GM23338 (cell line): ENCODE results near the gene SIRPB1. TPM values are rescaled to one million over a fixed set of nuclear protein-coding genes. Genes with fewer than 3 reads are reported as not detected.

Source experiments
- ATAC-seq: fragments of 200-7000 bp; cut with Tn5 transposase; 3 replicates; pipeline ENCODE4 v1.9.1; 2020
- DNase-seq: peaks from one replicate; pipeline ENCODE4 v3.0.0-alpha.2; 2015; ENCODE audit warnings: low spot score
- H2AFZ ChIP-seq: fragments of 200-600 bp; sonication (generic); 2 replicates; pipeline ENCODE4 v1.8.0; 2016; ENCODE audit warnings: antibody characterized with exemption, mild to moderate bottlenecking, moderate library complexity
- H3F3A ChIP-seq: fragments of 200-600 bp; sonication (generic); replicated peaks from 2 replicates; pipeline ENCODE4 v1.8.0; 2017; ENCODE audit warnings: antibody characterized with exemption, mixed run types, low read depth
- H3K27ac ChIP-seq: fragments of 200-600 bp; sonication (generic); 2 replicates; pipeline ENCODE4 v1.6.1; 2016; ENCODE audit warnings: low read depth
- H3K27me3 ChIP-seq: fragments of 200-600 bp; sonication (generic); 2 replicates; pipeline ENCODE4 v1.8.0; 2016; ENCODE audit warnings: mild to moderate bottlenecking, mixed run types, moderate library complexity; ENCODE audit not compliant: insufficient read depth
- H3K36me3 ChIP-seq: fragments of 200-600 bp; sonication (generic); 2 replicates; pipeline ENCODE4 v1.8.0; 2016; ENCODE audit warnings: mild to moderate bottlenecking; ENCODE audit not compliant: insufficient read depth
- H3K4me1 ChIP-seq: fragments of 200-600 bp; sonication (generic); 2 replicates; pipeline ENCODE4 v1.8.0; 2016; ENCODE audit warnings: mild to moderate bottlenecking, moderate library complexity; ENCODE audit not compliant: insufficient read depth
- H3K4me2 ChIP-seq: fragments of 200-600 bp; sonication (generic); 2 replicates; pipeline ENCODE4 v1.7.1; 2017; ENCODE audit warnings: mixed run types
- H3K4me3 ChIP-seq: fragments of 200-600 bp; sonication (generic); 2 replicates; pipeline ENCODE4 v1.6.1; 2016; ENCODE audit warnings: mixed run types
- H3K79me2 ChIP-seq: fragments of 200-600 bp; sonication (generic); replicated peaks from 2 replicates; pipeline ENCODE4 v1.8.0; 2017; ENCODE audit warnings: mild to moderate bottlenecking; ENCODE audit not compliant: insufficient read depth
- H3K9me2 ChIP-seq: fragments of 200-600 bp; sonication (generic); 2 replicates; pipeline ENCODE4 v1.8.0; 2017; ENCODE audit not compliant: insufficient read depth
- H4K20me1 ChIP-seq: fragments of 200-600 bp; sonication (generic); replicated peaks from 2 replicates; pipeline ENCODE4 v1.8.0; 2017; ENCODE audit warnings: mild to moderate bottlenecking; ENCODE audit not compliant: insufficient read depth
- H3K27ac Mint-ChIP-seq: 2 replicates; pipeline ENCODE4 v1.8.0; 2020; ENCODE audit warnings: inconsistent platforms, mild to moderate bottlenecking, moderate library complexity, mixed read lengths
- H3K27me3 Mint-ChIP-seq: 3 replicates; pipeline ENCODE4 v1.8.0; 2022; ENCODE audit warnings: low read depth, mild to moderate bottlenecking, moderate library complexity, mixed read lengths, inconsistent platforms; ENCODE audit not compliant: insufficient read depth, poor library complexity
- H3K36me3 Mint-ChIP-seq: 3 replicates; pipeline ENCODE4 v1.8.0; 2021; ENCODE audit warnings: low read depth, mild to moderate bottlenecking, inconsistent platforms, moderate library complexity, mixed read lengths
- H3K4me1 Mint-ChIP-seq: 3 replicates; pipeline ENCODE4 v1.8.0; 2020; ENCODE audit warnings: mild to moderate bottlenecking, inconsistent platforms, mixed read lengths
- H3K4me3 Mint-ChIP-seq: 3 replicates; pipeline ENCODE4 v1.8.0; 2021; ENCODE audit warnings: moderate library complexity, mild to moderate bottlenecking, inconsistent platforms, mixed read lengths
- H3K9me3 Mint-ChIP-seq: 3 replicates; pipeline ENCODE4 v1.8.0; 2020; ENCODE audit warnings: moderate library complexity, mild to moderate bottlenecking, inconsistent platforms, mixed read lengths
- CREB1 ChIP-seq: fragments of 250-450 bp; sonication (Bioruptor Pico); IDR thresholded peaks from 2 replicates; pipeline ENCODE4 v1.5.0; 2020; ENCODE audit warnings: low read depth, mild to moderate bottlenecking, moderate library complexity
- EZH2 ChIP-seq: fragments of 200-600 bp; sonication (generic); IDR thresholded peaks from one replicate; pipeline ENCODE4 v1.8.0; 2017; ENCODE audit warnings: antibody characterized with exemption, mild to moderate bottlenecking, low read depth; ENCODE audit not compliant: unreplicated experiment
- EZH2phosphoT487 ChIP-seq: fragments of 200-600 bp; sonication (generic); IDR thresholded peaks from one replicate; pipeline ENCODE4 v1.8.1; 2018; ENCODE audit warnings: antibody characterized with exemption; ENCODE audit not compliant: unreplicated experiment
- JUNB ChIP-seq: IDR thresholded peaks from one replicate; pipeline ENCODE4 v1.6.1; 2016; ENCODE audit warnings: antibody characterized with exemption; ENCODE audit not compliant: unreplicated experiment
- NANOG ChIP-seq: IDR thresholded peaks from 2 replicates; pipeline ENCODE4 v1.6.1; 2016; ENCODE audit warnings: antibody characterized with exemption, borderline replicate concordance
- POLR2AphosphoS5 ChIP-seq: IDR thresholded peaks from 2 replicates; pipeline ENCODE4 v1.6.1; 2016; ENCODE audit warnings: antibody characterized with exemption, low read depth
- STAT1 ChIP-seq: IDR thresholded peaks from one replicate; pipeline ENCODE4 v1.6.1; 2016; ENCODE audit warnings: antibody characterized with exemption; ENCODE audit not compliant: unreplicated experiment
- ZNF114 ChIP-seq: fragments of 250-450 bp; sonication (Bioruptor Pico); IDR thresholded peaks from 2 replicates; pipeline ENCODE4 v1.5.0; 2020; ENCODE audit warnings: mild to moderate bottlenecking, moderate library complexity
- ZNF331 ChIP-seq: fragments of 250-450 bp; sonication (Bioruptor Pico); IDR thresholded peaks from 2 replicates; pipeline ENCODE4 v1.5.0; 2020; ENCODE audit warnings: low read depth, mild to moderate bottlenecking, moderate library complexity
- polyA plus RNA-seq: library from polyadenylated mRNA; unstranded; fragments of >200 nt; fragmentation: Nextera tagmentation; extraction: Ambion mirVana; gene quantifications from 2 replicates; pipeline ENCODE4 v1.2.1, GENCODE V29; 2016
- total RNA-seq: library from RNA; depleted of rRNA; stranded (reverse); fragments of >200 nt; shearing (Covaris generic); gene quantifications from 2 replicates; pipeline ENCODE4 v1.2.3, GENCODE V29; 2014
- TF ChIP-seq, protein P1 (sequence below): fragments of 250-450 bp; sonication (Bioruptor Pico); IDR thresholded peaks from 2 replicates; pipeline ENCODE4 v1.5.0; 2020; ENCODE audit warnings: mild to moderate bottlenecking, moderate library complexity
- TF ChIP-seq, protein P2 (sequence below): IDR thresholded peaks from one replicate; pipeline ENCODE4 v1.6.1; 2018; ENCODE audit warnings: antibody characterized with exemption; ENCODE audit not compliant: unreplicated experiment
- TF ChIP-seq, protein P3 (sequence below): IDR thresholded peaks from 2 replicates; pipeline ENCODE4 v1.6.1; 2016; ENCODE audit warnings: antibody characterized with exemption
- TF ChIP-seq, protein P4 (sequence below), 2 experiments: fragments of 200-600 bp in 1 of 2; sonication (generic) in 1 of 2; conservative IDR thresholded peaks; 2 replicates each; pipeline versions ENCODE4 v1.5.1 to v1.6.1; 2016 to 2017; ENCODE audit warnings: antibody characterized with exemption in 2 of 2, low read depth in 2 of 2, mild to moderate bottlenecking in 2 of 2, moderate library complexity in 1 of 2

Gene SIRPB1
- total and polyA plus RNA-seq, 2 experiments from 2014 or later = not detected

DNA sequence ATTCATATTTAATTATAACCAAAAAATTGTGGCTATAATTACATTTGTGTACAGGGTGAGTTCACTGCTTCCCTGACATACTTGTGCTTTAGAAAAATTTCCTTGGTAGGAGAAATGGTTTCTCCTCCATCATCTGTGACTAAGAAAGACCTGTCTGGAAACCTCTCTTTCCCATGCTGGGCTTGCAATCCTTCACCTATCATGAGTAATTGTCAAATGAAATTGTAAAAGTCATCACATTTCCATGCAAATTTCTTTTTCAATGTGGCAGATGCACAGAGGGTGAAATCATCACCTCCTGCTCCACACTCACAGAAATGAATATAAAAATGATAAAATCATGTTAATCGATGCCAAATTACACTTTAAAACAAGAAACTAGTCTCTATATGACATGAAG lies 1.5 kb upstream of the SIRPB1 start:
- H3K36me3 Mint-ChIP-seq = no peaks in the 10 kb centered on the region
- H3K4me1 Mint-ChIP-seq = peaks cover 18% of the 10 kb centered on the region
- no peak for ATAC-seq
- Histone ChIP-seq H4K20me1 (0 out of 2 replicates have a peak, but pooled peaks cover 3% of the 10 kb centered on the region), H3K27me3 (no peaks in the 10 kb centered on the region), H3K27ac (no peak overlapping the region), H3K4me1 (peaks cover 4% of the 10 kb centered on the region; the same call in 1 of the 2 replicates), H3K79me2 (no peaks in the 10 kb centered on the region), H3K4me2 (no peak overlapping the region), H3K36me3 (no peaks in the 10 kb centered on the region), H2AFZ (no peak overlapping the region), H3F3A (no peaks in the 10 kb centered on the region), H3K4me3 (no peak overlapping the region), H3K9me2 (peaks cover 8% of the 10 kb centered on the region)
- H3K27ac Mint-ChIP-seq = no peak overlapping the region
- TF ChIP-seq EZH2 (no peak), ZNF331 (CRISPR knock-in tag) (no peak), JUNB (no peak), POLR2AphosphoS5 (no peak), ZNF114 (no peak), CREB1 (CRISPR knock-in tag) (no peak), STAT1 (no peak), NANOG (no peak), EZH2phosphoT487 (no peak)
- TF ChIP-seq, protein P1, sequence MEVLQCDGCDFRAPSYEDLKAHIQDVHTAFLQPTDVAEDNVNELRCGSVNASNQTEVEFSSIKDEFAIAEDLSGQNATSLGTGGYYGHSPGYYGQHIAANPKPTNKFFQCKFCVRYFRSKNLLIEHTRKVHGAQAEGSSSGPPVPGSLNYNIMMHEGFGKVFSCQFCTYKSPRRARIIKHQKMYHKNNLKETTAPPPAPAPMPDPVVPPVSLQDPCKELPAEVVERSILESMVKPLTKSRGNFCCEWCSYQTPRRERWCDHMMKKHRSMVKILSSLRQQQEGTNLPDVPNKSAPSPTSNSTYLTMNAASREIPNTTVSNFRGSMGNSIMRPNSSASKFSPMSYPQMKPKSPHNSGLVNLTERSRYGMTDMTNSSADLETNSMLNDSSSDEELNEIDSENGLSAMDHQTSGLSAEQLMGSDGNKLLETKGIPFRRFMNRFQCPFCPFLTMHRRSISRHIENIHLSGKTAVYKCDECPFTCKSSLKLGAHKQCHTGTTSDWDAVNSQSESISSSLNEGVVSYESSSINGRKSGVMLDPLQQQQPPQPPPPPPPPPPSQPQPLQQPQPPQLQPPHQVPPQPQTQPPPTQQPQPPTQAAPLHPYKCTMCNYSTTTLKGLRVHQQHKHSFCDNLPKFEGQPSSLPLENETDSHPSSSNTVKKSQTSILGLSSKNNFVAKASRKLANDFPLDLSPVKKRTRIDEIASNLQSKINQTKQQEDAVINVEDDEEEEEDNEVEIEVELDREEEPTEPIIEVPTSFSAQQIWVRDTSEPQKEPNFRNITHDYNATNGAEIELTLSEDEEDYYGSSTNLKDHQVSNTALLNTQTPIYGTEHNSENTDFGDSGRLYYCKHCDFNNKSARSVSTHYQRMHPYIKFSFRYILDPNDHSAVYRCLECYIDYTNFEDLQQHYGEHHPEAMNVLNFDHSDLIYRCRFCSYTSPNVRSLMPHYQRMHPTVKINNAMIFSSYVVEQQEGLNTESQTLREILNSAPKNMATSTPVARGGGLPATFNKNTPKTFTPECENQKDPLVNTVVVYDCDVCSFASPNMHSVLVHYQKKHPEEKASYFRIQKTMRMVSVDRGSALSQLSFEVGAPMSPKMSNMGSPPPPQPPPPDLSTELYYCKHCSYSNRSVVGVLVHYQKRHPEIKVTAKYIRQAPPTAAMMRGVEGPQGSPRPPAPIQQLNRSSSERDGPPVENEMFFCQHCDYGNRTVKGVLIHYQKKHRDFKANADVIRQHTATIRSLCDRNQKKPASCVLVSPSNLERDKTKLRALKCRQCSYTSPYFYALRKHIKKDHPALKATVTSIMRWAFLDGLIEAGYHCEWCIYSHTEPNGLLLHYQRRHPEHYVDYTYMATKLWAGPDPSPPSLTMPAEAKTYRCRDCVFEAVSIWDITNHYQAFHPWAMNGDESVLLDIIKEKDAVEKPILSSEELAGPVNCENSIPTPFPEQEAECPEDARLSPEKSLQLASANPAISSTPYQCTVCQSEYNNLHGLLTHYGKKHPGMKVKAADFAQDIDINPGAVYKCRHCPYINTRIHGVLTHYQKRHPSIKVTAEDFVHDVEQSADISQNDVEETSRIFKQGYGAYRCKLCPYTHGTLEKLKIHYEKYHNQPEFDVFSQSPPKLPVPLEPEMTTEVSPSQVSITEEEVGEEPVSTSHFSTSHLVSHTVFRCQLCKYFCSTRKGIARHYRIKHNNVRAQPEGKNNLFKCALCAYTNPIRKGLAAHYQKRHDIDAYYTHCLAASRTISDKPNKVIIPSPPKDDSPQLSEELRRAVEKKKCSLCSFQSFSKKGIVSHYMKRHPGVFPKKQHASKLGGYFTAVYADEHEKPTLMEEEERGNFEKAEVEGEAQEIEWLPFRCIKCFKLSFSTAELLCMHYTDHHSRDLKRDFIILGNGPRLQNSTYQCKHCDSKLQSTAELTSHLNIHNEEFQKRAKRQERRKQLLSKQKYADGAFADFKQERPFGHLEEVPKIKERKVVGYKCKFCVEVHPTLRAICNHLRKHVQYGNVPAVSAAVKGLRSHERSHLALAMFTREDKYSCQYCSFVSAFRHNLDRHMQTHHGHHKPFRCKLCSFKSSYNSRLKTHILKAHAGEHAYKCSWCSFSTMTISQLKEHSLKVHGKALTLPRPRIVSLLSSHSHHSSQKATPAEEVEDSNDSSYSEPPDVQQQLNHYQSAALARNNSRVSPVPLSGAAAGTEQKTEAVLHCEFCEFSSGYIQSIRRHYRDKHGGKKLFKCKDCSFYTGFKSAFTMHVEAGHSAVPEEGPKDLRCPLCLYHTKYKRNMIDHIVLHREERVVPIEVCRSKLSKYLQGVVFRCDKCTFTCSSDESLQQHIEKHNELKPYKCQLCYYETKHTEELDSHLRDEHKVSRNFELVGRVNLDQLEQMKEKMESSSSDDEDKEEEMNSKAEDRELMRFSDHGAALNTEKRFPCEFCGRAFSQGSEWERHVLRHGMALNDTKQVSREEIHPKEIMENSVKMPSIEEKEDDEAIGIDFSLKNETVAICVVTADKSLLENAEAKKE (CRISPR knock-in tag) = no peak
- TF ChIP-seq, protein P2, sequence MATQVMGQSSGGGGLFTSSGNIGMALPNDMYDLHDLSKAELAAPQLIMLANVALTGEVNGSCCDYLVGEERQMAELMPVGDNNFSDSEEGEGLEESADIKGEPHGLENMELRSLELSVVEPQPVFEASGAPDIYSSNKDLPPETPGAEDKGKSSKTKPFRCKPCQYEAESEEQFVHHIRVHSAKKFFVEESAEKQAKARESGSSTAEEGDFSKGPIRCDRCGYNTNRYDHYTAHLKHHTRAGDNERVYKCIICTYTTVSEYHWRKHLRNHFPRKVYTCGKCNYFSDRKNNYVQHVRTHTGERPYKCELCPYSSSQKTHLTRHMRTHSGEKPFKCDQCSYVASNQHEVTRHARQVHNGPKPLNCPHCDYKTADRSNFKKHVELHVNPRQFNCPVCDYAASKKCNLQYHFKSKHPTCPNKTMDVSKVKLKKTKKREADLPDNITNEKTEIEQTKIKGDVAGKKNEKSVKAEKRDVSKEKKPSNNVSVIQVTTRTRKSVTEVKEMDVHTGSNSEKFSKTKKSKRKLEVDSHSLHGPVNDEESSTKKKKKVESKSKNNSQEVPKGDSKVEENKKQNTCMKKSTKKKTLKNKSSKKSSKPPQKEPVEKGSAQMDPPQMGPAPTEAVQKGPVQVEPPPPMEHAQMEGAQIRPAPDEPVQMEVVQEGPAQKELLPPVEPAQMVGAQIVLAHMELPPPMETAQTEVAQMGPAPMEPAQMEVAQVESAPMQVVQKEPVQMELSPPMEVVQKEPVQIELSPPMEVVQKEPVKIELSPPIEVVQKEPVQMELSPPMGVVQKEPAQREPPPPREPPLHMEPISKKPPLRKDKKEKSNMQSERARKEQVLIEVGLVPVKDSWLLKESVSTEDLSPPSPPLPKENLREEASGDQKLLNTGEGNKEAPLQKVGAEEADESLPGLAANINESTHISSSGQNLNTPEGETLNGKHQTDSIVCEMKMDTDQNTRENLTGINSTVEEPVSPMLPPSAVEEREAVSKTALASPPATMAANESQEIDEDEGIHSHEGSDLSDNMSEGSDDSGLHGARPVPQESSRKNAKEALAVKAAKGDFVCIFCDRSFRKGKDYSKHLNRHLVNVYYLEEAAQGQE = no peak
- TF ChIP-seq, protein P3, sequence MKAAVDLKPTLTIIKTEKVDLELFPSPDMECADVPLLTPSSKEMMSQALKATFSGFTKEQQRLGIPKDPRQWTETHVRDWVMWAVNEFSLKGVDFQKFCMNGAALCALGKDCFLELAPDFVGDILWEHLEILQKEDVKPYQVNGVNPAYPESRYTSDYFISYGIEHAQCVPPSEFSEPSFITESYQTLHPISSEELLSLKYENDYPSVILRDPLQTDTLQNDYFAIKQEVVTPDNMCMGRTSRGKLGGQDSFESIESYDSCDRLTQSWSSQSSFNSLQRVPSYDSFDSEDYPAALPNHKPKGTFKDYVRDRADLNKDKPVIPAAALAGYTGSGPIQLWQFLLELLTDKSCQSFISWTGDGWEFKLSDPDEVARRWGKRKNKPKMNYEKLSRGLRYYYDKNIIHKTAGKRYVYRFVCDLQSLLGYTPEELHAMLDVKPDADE = no peak
- TF ChIP-seq, protein P4, sequence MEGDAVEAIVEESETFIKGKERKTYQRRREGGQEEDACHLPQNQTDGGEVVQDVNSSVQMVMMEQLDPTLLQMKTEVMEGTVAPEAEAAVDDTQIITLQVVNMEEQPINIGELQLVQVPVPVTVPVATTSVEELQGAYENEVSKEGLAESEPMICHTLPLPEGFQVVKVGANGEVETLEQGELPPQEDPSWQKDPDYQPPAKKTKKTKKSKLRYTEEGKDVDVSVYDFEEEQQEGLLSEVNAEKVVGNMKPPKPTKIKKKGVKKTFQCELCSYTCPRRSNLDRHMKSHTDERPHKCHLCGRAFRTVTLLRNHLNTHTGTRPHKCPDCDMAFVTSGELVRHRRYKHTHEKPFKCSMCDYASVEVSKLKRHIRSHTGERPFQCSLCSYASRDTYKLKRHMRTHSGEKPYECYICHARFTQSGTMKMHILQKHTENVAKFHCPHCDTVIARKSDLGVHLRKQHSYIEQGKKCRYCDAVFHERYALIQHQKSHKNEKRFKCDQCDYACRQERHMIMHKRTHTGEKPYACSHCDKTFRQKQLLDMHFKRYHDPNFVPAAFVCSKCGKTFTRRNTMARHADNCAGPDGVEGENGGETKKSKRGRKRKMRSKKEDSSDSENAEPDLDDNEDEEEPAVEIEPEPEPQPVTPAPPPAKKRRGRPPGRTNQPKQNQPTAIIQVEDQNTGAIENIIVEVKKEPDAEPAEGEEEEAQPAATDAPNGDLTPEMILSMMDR (conservative IDR thresholded peaks at IDR 0.05; ENCODE audit: low read depth in 2 of 2) = no peak
- H3K27me3 Mint-ChIP-seq = peaks cover 2% of the 10 kb centered on the region
- H3K9me3 Mint-ChIP-seq = peaks cover 5% of the 10 kb centered on the region; the same call in 1 of the 3 replicates
- DNase-seq = no peak
- H3K4me3 Mint-ChIP-seq = no peak overlapping the region
